Common myeloid progenitor, CD34-positive (primary cell): ENCODE measurements around the gene MPRIP.

ENCODE experiments used
- CTCF ChIA-PET: fragments of 350-600 bp; sonication (Branson Sonifier 250); formaldehyde crosslinking; loops from one replicate; lab custom pipeline; 2021; ENCODE audit warnings: antibody characterized with exemption; lab: Charles Lee
- POLR2A ChIA-PET: fragments of 350-600 bp; sonication (Branson Sonifier 250); formaldehyde crosslinking; loops from one replicate; lab custom pipeline; 2021; ENCODE audit warnings: antibody characterized with exemption; lab: Charles Lee
- DNase-seq, 3 donors: peaks; one replicate each; pipeline versions ENCODE4 v3.0.0 to v3.0.0-alpha.2; 2013
- H3K27ac ChIP-seq, 2 experiments: 1 replicate in 1 of 2; 2 replicates in 1 of 2; pipeline ENCODE4 v1.7.0; 2013; ENCODE audit warnings: inconsistent platforms in 2 of 2, low read length in 2 of 2, mild to moderate bottlenecking in 2 of 2, low read depth in 1 of 2, moderate library complexity in 1 of 2; ENCODE audit not compliant: severe bottlenecking in 2 of 2, insufficient read depth in 1 of 2, poor library complexity in 1 of 2
- H3K27me3 ChIP-seq, 5 experiments: replicated peaks in 2 of 5; 1 replicate in 3 of 5; 2 replicates in 2 of 5; pipeline versions ENCODE4 v1.6.1 to v1.7.0; 2013; ENCODE audit warnings: low read length in 4 of 5, mild to moderate bottlenecking in 2 of 5, moderate library complexity in 2 of 5, inconsistent platforms in 1 of 5; ENCODE audit not compliant: insufficient read depth in 5 of 5, control insufficient read depth in 4 of 5
- H3K36me3 ChIP-seq, 4 experiments: 1 replicate in 2 of 4; 2 replicates in 2 of 4; pipeline versions ENCODE4 v1.6.1 to v1.7.0; 2013; ENCODE audit warnings: low read length in 3 of 4, control low read depth in 1 of 4, mild to moderate bottlenecking in 1 of 4; ENCODE audit not compliant: control insufficient read depth in 4 of 4, insufficient read depth in 4 of 4
- H3K4me1 ChIP-seq, 4 experiments: 1 replicate in 3 of 4; 2 replicates in 1 of 4; pipeline versions ENCODE4 v1.6.1 to v1.7.1; 2013; ENCODE audit warnings: low read length in 3 of 4, mild to moderate bottlenecking in 3 of 4, control low read depth in 1 of 4, inconsistent platforms in 1 of 4, moderate library complexity in 1 of 4; ENCODE audit not compliant: control insufficient read depth in 4 of 4, insufficient read depth in 4 of 4; ENCODE audit errors: control extremely low read depth in 1 of 4
- H3K4me3 ChIP-seq, 7 experiments: 1 replicate in 4 of 7; 2 replicates in 3 of 7; pipeline versions ENCODE4 v1.5.1 to v1.7.0; 2013; ENCODE audit warnings: mild to moderate bottlenecking in 7 of 7, low read length in 6 of 7, moderate library complexity in 6 of 7, inconsistent platforms in 2 of 7, low read depth in 2 of 7, control low read depth in 1 of 7; ENCODE audit not compliant: insufficient read depth in 4 of 7, control insufficient read depth in 1 of 7; ENCODE audit errors: extremely low read depth in 1 of 7
- H3K9me3 ChIP-seq, 5 experiments: 1 replicate in 4 of 5; 2 replicates in 1 of 5; pipeline versions ENCODE4 v1.6.1 to v1.7.1; 2013; ENCODE audit warnings: low read length in 4 of 5, mild to moderate bottlenecking in 2 of 5, inconsistent platforms in 1 of 5, low read depth in 1 of 5, moderate library complexity in 1 of 5; ENCODE audit not compliant: control insufficient read depth in 4 of 5, insufficient read depth in 2 of 5; ENCODE audit errors: control extremely low read depth in 1 of 5
- WGBS: methylation state at CpG from one replicate; pipeline ENCODE4 v1.1.5; 2013; ENCODE audit not compliant: insufficient coverage; 5-methylcytosine and 5-hydroxymethylcytosine counted together

The MPRIP gene

DNA sequence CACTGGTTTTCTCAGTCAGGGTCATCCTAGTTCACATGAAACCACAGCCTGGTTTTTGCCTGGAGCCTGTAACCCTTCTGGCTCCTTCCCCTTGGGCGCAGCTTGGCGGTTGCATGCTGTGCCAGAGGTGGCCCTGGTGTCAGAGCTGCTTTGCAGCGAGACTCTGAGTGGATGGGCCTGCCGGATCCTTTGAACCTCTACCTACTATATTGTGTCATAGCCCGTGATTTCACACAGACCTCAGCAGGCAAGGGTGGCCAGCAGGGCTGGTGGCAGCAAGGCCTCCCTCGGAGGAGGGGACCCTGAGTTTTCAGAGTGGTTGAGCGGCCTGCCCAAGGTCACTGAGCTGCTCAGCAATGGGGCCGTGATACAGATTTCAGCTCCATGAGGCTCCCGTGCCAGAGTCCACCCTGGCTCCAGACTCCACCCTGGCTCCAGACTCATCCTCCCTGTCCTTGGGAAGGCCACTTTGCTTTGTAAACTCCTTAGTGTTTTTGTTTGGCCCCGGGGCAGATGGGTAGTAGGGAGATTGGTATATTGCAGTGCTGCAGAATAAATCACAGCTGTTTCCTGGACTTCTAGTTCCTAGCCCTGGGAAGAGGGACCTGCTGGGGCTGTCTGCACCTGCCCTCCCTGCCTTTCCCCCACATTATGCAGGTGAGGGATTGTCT, 9.7 kb downstream of the MPRIP start:
- no peaks in the 10 kb centered on the region for H3K9me3 ChIP-seq
- POLR2A ChIA-PET: interaction anchor here (0.6 kb wide), 1 partner anchor 968 kb away, joined by 6 read pairs; no protein-coding TSS in a partner anchor
- peak in 2 of 3 donors; percentile 61 to 67 for DNase-seq
- CTCF ChIA-PET: interaction anchor here (0.8 to 1.6 kb wide), 7 partner anchors 11 to 52 kb away, joined by 3 to 7 read pairs (median 4); no protein-coding TSS in a partner anchor
- 59% methylated on average over 8 of the region's 10 CpGs for WGBS
- H3K27ac ChIP-seq: no peak overlapping the region
- H3K4me1 ChIP-seq: peaks cover 0 to 44% (median 39%) of the 10 kb centered on the region in 4 experiments
- peaks cover 0 to 7% (median 6%) of the 10 kb centered on the region in 4 experiments for H3K36me3 ChIP-seq
- H3K4me3 ChIP-seq: peak overlapping the region in 1 of 7 experiments; percentile 33
- no peaks in the 10 kb centered on the region for H3K27me3 ChIP-seq

DNA sequence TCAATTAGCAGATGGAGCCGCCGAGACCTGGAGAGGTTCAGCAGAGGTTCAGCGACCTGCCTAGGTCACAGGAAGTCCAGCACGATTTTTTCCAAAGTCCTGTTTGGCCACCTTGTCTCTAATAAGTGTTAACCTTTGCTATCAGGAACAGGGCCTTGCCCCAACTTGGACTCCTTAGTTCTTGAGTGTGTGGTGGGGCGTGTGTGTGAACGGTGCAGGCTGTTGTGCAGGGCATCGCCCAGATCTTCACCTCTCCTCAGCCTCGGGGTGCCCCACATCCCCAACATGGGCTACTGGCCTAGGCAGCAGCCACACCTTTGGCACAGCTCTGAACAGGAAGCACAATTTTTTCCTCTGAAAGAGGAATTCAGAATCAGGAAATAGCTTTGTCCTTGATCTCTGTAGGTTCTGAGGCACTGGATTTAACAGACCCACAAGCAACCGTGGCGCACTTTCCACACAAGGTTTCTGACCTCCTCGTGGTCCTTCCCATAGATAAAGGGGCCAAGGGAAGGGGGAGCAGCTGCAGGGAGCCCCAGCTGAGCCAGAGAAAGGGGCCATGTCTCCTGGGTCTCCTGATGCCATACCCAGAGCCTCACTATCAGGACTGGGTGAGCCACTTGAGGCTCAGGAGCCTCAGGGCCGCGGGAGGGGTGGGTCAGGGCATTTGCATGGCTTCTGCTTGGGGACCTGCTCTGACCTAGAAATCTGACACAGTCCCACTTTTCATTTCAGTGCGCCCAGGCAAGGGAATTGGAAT, 10.4 kb downstream of the MPRIP start:
- no peak for DNase-seq
- peaks cover 0 to 12% (median 10%) of the 10 kb centered on the region in 4 experiments for H3K36me3 ChIP-seq
- peak overlapping the region in 1 of 2 experiments; percentile 21 for H3K27ac ChIP-seq
- ChIA-PET CTCF (interaction anchor here (1.1 to 1.6 kb wide), 5 partner anchors 11 to 52 kb away, joined by 3 to 7 read pairs (median 6); no protein-coding TSS in a partner anchor), POLR2A (interaction anchor here (0.6 kb wide), 1 partner anchor 646 kb away, joined by 3 read pairs; no protein-coding TSS in a partner anchor)
- H3K9me3 ChIP-seq: no peaks in the 10 kb centered on the region
- peak overlapping the region in 1 of 7 experiments; percentile 33 for H3K4me3 ChIP-seq
- peaks cover 0 to 42% (median 38%) of the 10 kb centered on the region in 4 experiments for H3K4me1 ChIP-seq
- 70% methylated on average over 8 of the region's 14 CpGs for WGBS
- no peaks in the 10 kb centered on the region for H3K27me3 ChIP-seq

DNA sequence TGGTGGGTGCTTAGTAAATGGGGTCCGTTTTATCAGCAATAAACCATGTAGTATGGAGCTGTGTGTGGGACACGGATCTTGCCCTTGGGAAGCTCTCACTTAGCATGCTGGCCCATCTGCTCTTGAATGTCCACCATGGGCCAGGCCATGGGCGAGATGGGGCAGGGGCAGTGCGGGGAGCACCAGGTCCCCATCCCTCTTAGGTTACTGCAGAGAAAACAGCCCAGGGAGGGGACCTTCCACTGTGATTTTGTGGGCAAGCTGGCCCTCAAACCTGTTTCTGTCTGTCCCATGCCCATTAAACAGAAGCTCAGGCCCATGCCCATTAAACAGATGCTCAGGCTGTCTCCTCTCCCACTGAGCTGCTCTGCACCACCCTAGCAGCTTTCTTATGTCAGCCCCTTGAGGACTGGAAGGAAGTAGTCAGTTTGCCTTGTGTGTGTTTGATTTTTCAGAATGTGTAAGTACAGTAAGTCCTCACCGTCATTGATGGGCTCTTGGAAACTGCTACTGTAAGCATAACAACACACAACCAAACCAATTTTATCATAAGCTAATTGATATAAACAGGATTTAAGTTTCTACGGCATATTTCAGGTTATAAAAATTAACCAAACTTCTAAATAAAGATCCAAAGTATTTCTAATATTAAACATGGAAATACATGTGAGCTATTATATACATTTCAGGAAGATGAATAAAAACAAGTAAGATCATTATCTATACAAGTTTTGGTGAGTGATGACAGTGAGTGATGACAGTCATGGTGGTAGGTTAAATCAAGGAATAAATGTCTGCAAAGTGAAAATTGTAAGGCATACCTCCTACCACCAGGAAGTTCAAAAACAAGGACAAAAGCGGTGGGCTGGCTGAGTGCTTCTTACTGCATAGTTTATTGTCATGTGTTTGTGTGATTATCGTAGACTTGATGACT, 11.5 kb downstream of the MPRIP start:
- DNase-seq: no peak
- Histone ChIP-seq H3K27ac (no peak overlapping the region), H3K9me3 (no peaks in the 10 kb centered on the region), H3K36me3 (peaks cover 0 to 21% (median 12%) of the 10 kb centered on the region in 4 experiments), H3K27me3 (no peaks in the 10 kb centered on the region), H3K4me1 (peaks cover 0 to 36% (median 33%) of the 10 kb centered on the region in 4 experiments), H3K4me3 (no peak overlapping the region)
- CTCF ChIA-PET: interaction anchor here (0.9 to 1.6 kb wide), 4 partner anchors 12 to 35 kb away, joined by 3 to 7 read pairs (median 5); no protein-coding TSS in a partner anchor
- POLR2A ChIA-PET: interaction anchor here (0.8 kb wide), 1 partner anchor 225 kb away, joined by 3 read pairs; no protein-coding TSS in a partner anchor
- WGBS: 90% methylated on average over 4 of the region's 8 CpGs

DNA sequence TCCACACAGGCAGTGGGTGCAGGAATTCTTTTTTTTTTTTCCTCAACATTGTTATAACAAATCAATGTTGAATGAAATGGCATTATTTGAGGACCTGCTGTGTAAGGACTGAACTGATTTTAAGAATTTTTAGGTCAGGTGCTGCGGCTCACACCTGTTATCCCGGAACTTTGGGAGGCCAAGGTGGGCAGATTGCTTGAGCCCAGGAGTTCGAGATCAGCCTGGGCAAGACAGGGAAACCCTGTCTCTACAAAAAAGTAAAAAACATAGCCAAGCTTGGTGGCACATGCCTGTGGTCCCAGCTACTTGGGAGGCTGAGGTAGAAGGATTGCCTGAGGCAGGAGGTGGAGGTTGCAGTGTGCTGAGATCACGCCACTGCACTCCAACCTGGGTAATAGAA, 12.4 kb downstream of the MPRIP start:
- Histone ChIP-seq H3K9me3 (no peaks in the 10 kb centered on the region), H3K36me3 (peaks cover 0 to 24% (median 11%) of the 10 kb centered on the region in 4 experiments), H3K27me3 (no peaks in the 10 kb centered on the region), H3K4me3 (no peak overlapping the region), H3K4me1 (peaks cover 0 to 36% (median 33%) of the 10 kb centered on the region in 4 experiments), H3K27ac (no peak overlapping the region)
- DNase-seq: no peak
- 100% methylated on average over 4 of the region's 4 CpGs for WGBS
- ChIA-PET CTCF (interaction anchor here (1.1 kb wide), 1 partner anchor 20 kb away, joined by 3 read pairs; no protein-coding TSS in a partner anchor), POLR2A (interaction anchor here (0.8 kb wide), 1 partner anchor 224 kb away, joined by 3 read pairs; no protein-coding TSS in a partner anchor)

DNA sequence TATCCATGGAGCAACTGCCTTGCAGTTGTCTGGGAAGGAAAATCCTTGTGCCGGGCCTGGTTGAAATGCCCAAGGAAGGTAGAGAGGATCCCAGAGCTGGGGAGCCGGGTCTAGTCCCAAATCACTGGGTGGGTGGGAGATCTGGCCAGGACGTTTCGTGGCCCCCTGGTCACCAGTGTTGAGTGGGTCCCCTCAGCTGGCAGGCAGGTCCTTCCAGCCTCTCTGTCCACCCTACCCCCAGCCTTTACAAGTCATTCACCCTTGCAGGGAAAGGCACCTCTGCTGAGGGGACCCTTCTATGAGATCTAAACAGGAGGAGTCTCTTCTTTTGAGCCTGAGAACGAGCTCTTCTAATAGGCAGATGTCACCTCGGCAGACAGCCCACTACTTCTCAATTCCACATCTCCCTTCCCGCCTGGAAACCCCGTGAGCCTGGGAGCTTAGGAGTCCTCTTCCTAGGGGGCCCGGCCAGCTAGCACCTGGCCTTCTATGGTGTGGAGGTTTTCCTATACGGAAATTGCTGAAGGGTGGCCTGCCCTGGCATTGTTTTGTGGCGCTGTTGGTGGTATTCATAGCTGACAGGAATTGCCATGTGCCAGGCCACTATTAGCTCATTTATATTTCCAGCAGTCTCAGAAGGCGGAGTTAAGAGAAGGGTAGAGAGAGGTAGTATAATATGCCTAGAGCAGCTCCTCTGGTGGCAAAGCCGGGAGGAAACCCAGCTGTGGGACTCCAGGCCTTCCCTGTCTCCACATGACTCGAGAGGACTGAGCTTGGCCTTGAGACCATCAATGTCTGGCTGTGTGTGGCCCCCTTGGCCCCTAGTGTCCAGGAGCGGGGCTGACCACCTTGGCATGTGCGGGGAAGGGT, 13.3 kb downstream of the MPRIP start:
- Histone ChIP-seq H3K27ac (no peak overlapping the region), H3K4me3 (no peak overlapping the region), H3K4me1 (peaks cover 0 to 34% (median 32%) of the 10 kb centered on the region in 4 experiments), H3K36me3 (peaks cover 0 to 24% (median 11%) of the 10 kb centered on the region in 4 experiments), H3K9me3 (no peaks in the 10 kb centered on the region), H3K27me3 (no peaks in the 10 kb centered on the region)
- no peak for DNase-seq
- POLR2A ChIA-PET: no interaction called here
- 96% methylated on average over 9 of the region's 16 CpGs for WGBS
- CTCF ChIA-PET: interaction anchor here (0.6 to 1.1 kb wide), 2 partner anchors 21 to 670 kb away, joined by 3 to 4 read pairs; no protein-coding TSS in a partner anchor
